ENCODE data around the gene IL10RB.

- no peak for TF ChIP-seq CTCF (conservative IDR thresholded peaks at IDR 0.05; ENCODE audit: low read depth, low read length)
- TF ChIP-seq POLR2A (IDR thresholded peaks at IDR 0.05; ENCODE audit: low read depth, low read length): no peak
- no peak for TF ChIP-seq CEBPB (IDR thresholded peaks at IDR 0.05; ENCODE audit: low read depth, low read length)
- TF ChIP-seq CHD1 (IDR thresholded peaks at IDR 0.05; ENCODE audit: low read depth, low read length): no peak
- no peak for TF ChIP-seq USF2 (IDR thresholded peaks at IDR 0.05; ENCODE audit: low read depth, low read length)
- TF ChIP-seq RFX5 (IDR thresholded peaks at IDR 0.05; ENCODE audit: low read depth, low read length): no peak
- no peak for TF ChIP-seq RAD21 (IDR thresholded peaks at IDR 0.05; ENCODE audit: low read length)
- no peak for TF ChIP-seq BHLHE40 (IDR thresholded peaks at IDR 0.05; ENCODE audit: low read depth, low read length)
- TF ChIP-seq MAFK (IDR thresholded peaks at IDR 0.05; ENCODE audit: low read depth, low read length): no peak
- TF ChIP-seq SMC3 (IDR thresholded peaks at IDR 0.05; ENCODE audit: low read depth, low read length): no peak
- no peak for TF ChIP-seq MXI1 (IDR thresholded peaks at IDR 0.05; ENCODE audit: borderline replicate concordance, low read depth, low read length)
Measured at GRCh38 chr21:33273044-33273443, 6.9 kb downstream of the IL10RB start.

Data from IMR-90 (cell line).